ENCODE data around the gene STX17.

- TF ChIP-seq, protein P1, sequence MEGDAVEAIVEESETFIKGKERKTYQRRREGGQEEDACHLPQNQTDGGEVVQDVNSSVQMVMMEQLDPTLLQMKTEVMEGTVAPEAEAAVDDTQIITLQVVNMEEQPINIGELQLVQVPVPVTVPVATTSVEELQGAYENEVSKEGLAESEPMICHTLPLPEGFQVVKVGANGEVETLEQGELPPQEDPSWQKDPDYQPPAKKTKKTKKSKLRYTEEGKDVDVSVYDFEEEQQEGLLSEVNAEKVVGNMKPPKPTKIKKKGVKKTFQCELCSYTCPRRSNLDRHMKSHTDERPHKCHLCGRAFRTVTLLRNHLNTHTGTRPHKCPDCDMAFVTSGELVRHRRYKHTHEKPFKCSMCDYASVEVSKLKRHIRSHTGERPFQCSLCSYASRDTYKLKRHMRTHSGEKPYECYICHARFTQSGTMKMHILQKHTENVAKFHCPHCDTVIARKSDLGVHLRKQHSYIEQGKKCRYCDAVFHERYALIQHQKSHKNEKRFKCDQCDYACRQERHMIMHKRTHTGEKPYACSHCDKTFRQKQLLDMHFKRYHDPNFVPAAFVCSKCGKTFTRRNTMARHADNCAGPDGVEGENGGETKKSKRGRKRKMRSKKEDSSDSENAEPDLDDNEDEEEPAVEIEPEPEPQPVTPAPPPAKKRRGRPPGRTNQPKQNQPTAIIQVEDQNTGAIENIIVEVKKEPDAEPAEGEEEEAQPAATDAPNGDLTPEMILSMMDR (IDR thresholded peaks at IDR 0.05; ENCODE audit: poor library complexity): no peak
- no peak for TF ChIP-seq EZH2phosphoT487 (IDR thresholded peaks at IDR 0.05; ENCODE audit: low read depth, severe bottlenecking, unreplicated experiment)
These were observed 60.3 kb downstream of the STX17 start for GRCh38 chr9:99966716-99967115.
